Stomach (tissue), 4 donors: ENCODE data around the gene TEX261.

Experiments used
- CTCF ChIP-seq, 7 experiments: fragments of 450-650 bp in 4 of 7; fragments of 200-600 bp in 3 of 7; sonication (generic) in 3 of 7; IDR thresholded peaks; one replicate each; pipeline ENCODE4 v1.5.1; 2016 to 2019; ENCODE audit warnings: antibody characterized with exemption in 7 of 7, control low read depth in 2 of 7, mild to moderate bottlenecking in 1 of 7
- EP300 ChIP-seq: sonication (generic); formaldehyde crosslinking; IDR thresholded peaks from one replicate; pipeline ENCODE4 v1.6.1; 2017; ENCODE audit warnings: antibody characterized with exemption
- POLR2A ChIP-seq, 4 donors: fragments of 450-650 bp; IDR thresholded peaks; one replicate each; pipeline ENCODE4 v1.6.1; 2016; ENCODE audit warnings: antibody characterized with exemption in 4 of 4, control low read depth in 2 of 4, mild to moderate bottlenecking in 1 of 4, moderate library complexity in 1 of 4
- POLR2AphosphoS5 ChIP-seq, 3 donors: sonication (generic); formaldehyde crosslinking; IDR thresholded peaks; one replicate each; pipeline ENCODE4 v1.6.1; 2016; ENCODE audit warnings: antibody characterized with exemption in 3 of 3

GRCh38 chr2:70991742-70992141 is 2.9 kb downstream of the TEX261 start:
- TF ChIP-seq CTCF (IDR thresholded peaks at IDR 0.05) (no peak), POLR2A (IDR thresholded peaks at IDR 0.05) (no peak), EP300 (no peak), POLR2AphosphoS5 (IDR thresholded peaks at IDR 0.05) (no peak)
